SU-DHL-6 (cell line): Measurements from ENCODE around the gene MRPL51.

ENCODE experiments used
- H2AFZ ChIP-seq: fragments of 200-600 bp; sonication (generic); 2 replicates; pipeline ENCODE4 v1.6.1; 2014; ENCODE audit warnings: low read depth, mild to moderate bottlenecking, moderate library complexity, mixed read lengths, antibody characterized with exemption, low read length; ENCODE audit not compliant: severe bottlenecking
- H3F3A ChIP-seq: fragments of 200-600 bp; shearing (Covaris generic); 2 replicates; pipeline ENCODE4 v1.6.0; 2016; ENCODE audit warnings: antibody characterized with exemption, mild to moderate bottlenecking; ENCODE audit not compliant: insufficient read depth
- H3K27ac ChIP-seq: fragments of 200-600 bp; sonication (generic); 2 replicates; pipeline ENCODE4 v1.5.1; 2016; ENCODE audit warnings: low read depth, mild to moderate bottlenecking, low read length, moderate library complexity, mixed read lengths
- H3K27me3 ChIP-seq: fragments of 200-600 bp; sonication (generic), shearing (Covaris generic); 2 replicates; pipeline ENCODE4 v1.6.0; 2014; ENCODE audit warnings: mild to moderate bottlenecking, low read length
- H3K36me3 ChIP-seq: fragments of 200-600 bp; sonication (generic); 2 replicates; pipeline ENCODE4 v1.6.1; 2014; ENCODE audit warnings: mild to moderate bottlenecking, low read length, mixed read lengths
- H3K4me2 ChIP-seq: fragments of 300-600, 200-600 bp; shearing (Covaris generic), sonication (generic); 2 replicates; pipeline ENCODE4 v1.6.0; 2014; ENCODE audit warnings: low read length, low read depth, mild to moderate bottlenecking; ENCODE audit not compliant: poor library complexity, severe bottlenecking
- H3K4me3 ChIP-seq: fragments of 200-600 bp; sonication (generic); 2 replicates; pipeline ENCODE4 v1.5.1; 2014; ENCODE audit warnings: antibody characterized with exemption, low read length, mild to moderate bottlenecking, mixed read lengths; ENCODE audit not compliant: insufficient read depth, poor library complexity, severe bottlenecking
- H3K79me2 ChIP-seq: fragments of 200-600 bp; sonication (generic); 2 replicates; pipeline ENCODE4 v1.6.1; 2014; ENCODE audit warnings: mild to moderate bottlenecking, low read length, moderate library complexity; ENCODE audit not compliant: insufficient read depth
- H3K9ac ChIP-seq: fragments of 200-600 bp; sonication (generic); 2 replicates; pipeline ENCODE4 v1.7.0; 2014; ENCODE audit warnings: mild to moderate bottlenecking, low read length
- H3K9me2 ChIP-seq: fragments of 200-600 bp; sonication (generic); replicated peaks from 2 replicates; pipeline ENCODE4 v1.6.1; 2014; ENCODE audit warnings: low read length; ENCODE audit not compliant: insufficient read depth
- H3K9me3 ChIP-seq: fragments of 200-600 bp; sonication (generic); 2 replicates; pipeline ENCODE4 v1.6.1; 2014; ENCODE audit warnings: low read length, mixed read lengths; ENCODE audit not compliant: insufficient read depth
- H4K20me1 ChIP-seq: fragments of 200-600 bp; sonication (generic); 2 replicates; pipeline ENCODE4 v1.6.1; 2014; ENCODE audit warnings: low read depth, mild to moderate bottlenecking, antibody characterized with exemption, low read length, moderate library complexity, mixed read lengths
- CTCF ChIP-seq: fragments of 200-600 bp; sonication (generic); IDR thresholded peaks from one replicate; pipeline ENCODE4 v1.5.1; 2017; ENCODE audit warnings: antibody characterized with exemption, mild to moderate bottlenecking, low read length, moderate library complexity; ENCODE audit not compliant: insufficient read depth, poor library complexity, severe bottlenecking
- EZH2phosphoT487 ChIP-seq: fragments of 200-600 bp; sonication (generic), shearing (Covaris generic); conservative IDR thresholded peaks from 2 replicates; pipeline ENCODE4 v1.6.1; 2018; ENCODE audit warnings: mild to moderate bottlenecking, antibody characterized with exemption, low read length, moderate library complexity, mixed read lengths

Gene MRPL51

GRCh38 chr12:6526766-6527525 is 33.9 kb upstream of the MRPL51 start:
- no peak overlapping the region for H3K27ac ChIP-seq
- H3K4me2 ChIP-seq, result no peak overlapping the region
- H3K36me3 ChIP-seq, result peaks cover 57% of the 10 kb centered on the region
- peaks cover 21% of the 10 kb centered on the region for H3F3A ChIP-seq
- no peaks in the 10 kb centered on the region for H3K9me3 ChIP-seq
- TF ChIP-seq CTCF (no peak), EZH2phosphoT487 (no peak)
- H3K9ac ChIP-seq, result no peak overlapping the region
- H4K20me1 ChIP-seq, result no peaks in the 10 kb centered on the region
- no peaks in the 10 kb centered on the region for H3K9me2 ChIP-seq
- no peaks in the 10 kb centered on the region for H3K27me3 ChIP-seq
- H3K4me3 ChIP-seq, result no peak overlapping the region
- no peaks in the 10 kb centered on the region for H3K79me2 ChIP-seq
- no peak overlapping the region for H2AFZ ChIP-seq

GRCh38 chr12:6526201-6526600 is 33.1 kb upstream of the MRPL51 start:
- H3K27ac ChIP-seq, result no peak overlapping the region

DNA sequence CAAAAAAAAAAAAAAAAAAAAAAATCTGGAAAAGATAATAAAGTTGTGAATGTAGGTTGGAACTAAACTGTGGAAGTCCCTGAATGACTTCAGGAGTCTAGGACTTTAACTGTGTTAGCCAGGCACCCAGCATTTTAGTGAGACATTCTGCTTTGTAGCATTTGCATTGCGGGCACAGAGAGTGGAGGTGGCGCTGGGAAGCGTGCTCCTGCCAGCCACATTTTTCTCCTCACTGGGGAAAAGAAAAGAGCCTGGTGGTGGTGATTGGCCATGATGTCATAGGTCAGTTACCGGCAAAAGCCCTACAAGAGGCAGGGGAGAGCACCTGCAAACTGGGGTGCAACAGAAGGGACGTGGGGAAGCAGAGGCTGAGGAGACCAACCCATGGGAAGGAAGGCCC is 31.6 kb upstream of the MRPL51 start:
- peaks cover 67% of the 10 kb centered on the region for H3K36me3 ChIP-seq
- no peaks in the 10 kb centered on the region for H3K9me2 ChIP-seq
- no peaks in the 10 kb centered on the region for H3K27me3 ChIP-seq
- TF ChIP-seq EZH2phosphoT487 (no peak), CTCF (no peak)
- no peaks in the 10 kb centered on the region for H4K20me1 ChIP-seq
- H3F3A ChIP-seq, result no peaks in the 10 kb centered on the region
- H3K4me2 ChIP-seq, result no peak overlapping the region
- H3K9me3 ChIP-seq, result no peaks in the 10 kb centered on the region
- H3K79me2 ChIP-seq, result no peaks in the 10 kb centered on the region
- no peak overlapping the region for H3K9ac ChIP-seq
- H2AFZ ChIP-seq, result no peak overlapping the region
- H3K4me3 ChIP-seq, result no peak overlapping the region
- H3K27ac ChIP-seq, result no peak overlapping the region

More at GRCh38 chr12:6526201-6526600, 33.1 kb upstream of the MRPL51 start:
- H3K36me3 ChIP-seq, result peaks cover 62% of the 10 kb centered on the region
- peaks cover 14% of the 10 kb centered on the region for H3F3A ChIP-seq
- no peak overlapping the region for H2AFZ ChIP-seq
- no peaks in the 10 kb centered on the region for H3K79me2 ChIP-seq
- H3K9me2 ChIP-seq, result no peaks in the 10 kb centered on the region
- H3K9ac ChIP-seq, result no peak overlapping the region
- no peaks in the 10 kb centered on the region for H4K20me1 ChIP-seq
- TF ChIP-seq CTCF, result no peak
- no peak for TF ChIP-seq EZH2phosphoT487
- no peak overlapping the region for H3K4me3 ChIP-seq
- H3K4me2 ChIP-seq, result no peak overlapping the region
- no peaks in the 10 kb centered on the region for H3K27me3 ChIP-seq
- H3K9me3 ChIP-seq, result no peaks in the 10 kb centered on the region
